GM18508 (cell line): ENCODE measurements around the gene DCTN5.
"Not testable (repeated sequence)": the region's sequence is repeated elsewhere in the genome, so short reads cannot be mapped to it uniquely, and the experiment has no call there.

Experiments
- ATAC-seq: cut with Tn5 transposase; IDR thresholded peaks from one replicate; pipeline ENCODE4 v1.9.1; 2021; ENCODE audit warnings: moderate number of reproducible peaks; ENCODE audit not compliant: insufficient read depth, unreplicated experiment

Gene DCTN5

DNA sequence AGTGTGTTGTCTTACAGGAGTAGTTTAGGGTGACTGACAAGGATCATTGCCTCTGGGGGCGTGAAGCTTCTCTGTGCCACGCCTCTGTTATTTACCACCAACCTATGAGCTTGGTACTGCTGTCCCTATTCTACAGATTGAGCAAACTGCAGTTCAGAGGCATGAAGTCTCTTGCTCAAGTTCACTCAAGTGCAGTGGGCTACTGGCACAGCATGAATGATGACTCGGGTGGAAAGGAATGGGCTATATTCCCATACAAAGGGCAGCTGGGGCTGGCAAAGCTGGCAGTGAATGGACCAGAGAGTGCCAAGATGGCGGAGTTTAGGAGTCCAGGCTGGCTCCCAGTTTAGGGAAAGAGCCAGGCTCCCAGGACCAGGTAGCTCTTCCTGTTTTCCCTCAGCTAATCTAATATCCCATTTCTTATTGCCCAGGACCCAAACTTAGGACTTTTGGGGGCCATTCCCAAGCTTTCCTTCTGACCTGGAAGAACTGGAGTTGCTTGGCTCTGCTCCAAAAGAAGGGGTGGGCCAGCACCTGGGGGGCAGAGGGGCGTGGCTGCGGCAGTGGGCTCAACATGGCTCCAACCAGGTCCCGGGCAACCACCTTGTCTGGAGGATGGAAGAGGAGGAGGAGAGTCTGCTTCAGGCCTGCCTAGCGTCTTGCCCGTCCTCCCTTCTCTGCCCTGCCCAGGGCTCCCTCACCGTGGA is 50.4 kb downstream of the DCTN5 start:
- no peak for ATAC-seq

DNA sequence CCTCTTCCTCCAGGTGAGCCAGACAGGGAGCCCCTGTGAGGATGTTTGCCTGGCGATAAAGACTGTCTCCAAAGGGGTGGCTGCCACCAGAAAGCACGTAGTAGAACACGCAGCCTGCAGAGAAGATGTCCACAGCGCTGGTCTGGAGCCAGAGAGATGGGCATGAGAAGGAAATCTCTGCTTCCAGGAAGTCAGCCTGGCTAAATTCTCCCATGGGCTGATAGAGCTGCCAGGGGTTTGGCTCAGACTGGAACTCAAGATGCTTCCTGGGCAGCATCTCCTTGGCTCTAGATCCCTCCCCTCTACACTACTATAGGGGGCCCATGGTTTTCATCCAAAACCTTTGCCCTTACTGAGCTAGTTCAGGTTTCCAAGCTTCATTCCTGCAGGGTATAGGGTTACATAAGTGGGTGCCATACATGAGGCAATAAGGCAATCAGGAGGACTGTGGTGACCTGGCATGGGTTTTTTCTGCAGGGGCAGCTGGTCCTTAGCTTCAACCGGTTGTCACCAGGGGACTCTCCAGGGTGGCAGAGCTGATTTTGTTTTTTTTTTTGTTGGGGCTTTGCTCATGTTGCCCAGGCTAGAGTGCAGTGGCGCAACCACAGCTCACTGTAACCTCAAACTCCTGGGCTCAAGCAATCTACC is 51.0 kb downstream of the DCTN5 start:
- no peak for ATAC-seq

DNA sequence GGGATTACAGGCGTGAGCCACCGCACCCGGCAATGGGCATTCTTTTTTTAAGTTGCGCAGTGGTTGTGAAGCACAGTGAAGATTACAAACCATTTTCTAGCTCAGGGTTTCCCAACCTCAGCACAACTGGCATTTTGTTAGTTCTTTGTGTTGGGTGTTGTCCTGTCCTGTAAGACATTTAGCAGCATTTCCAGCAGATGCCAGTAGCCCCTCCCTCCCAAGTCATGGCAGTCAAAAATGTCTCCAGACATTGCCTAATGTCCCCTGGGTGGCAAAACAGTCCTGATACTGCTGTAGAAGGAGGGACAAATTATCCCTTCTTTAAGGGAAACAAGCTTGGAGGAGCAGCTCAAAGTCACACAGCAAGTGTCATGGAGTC is 53.0 kb downstream of the DCTN5 start:
- no peak for ATAC-seq

DNA sequence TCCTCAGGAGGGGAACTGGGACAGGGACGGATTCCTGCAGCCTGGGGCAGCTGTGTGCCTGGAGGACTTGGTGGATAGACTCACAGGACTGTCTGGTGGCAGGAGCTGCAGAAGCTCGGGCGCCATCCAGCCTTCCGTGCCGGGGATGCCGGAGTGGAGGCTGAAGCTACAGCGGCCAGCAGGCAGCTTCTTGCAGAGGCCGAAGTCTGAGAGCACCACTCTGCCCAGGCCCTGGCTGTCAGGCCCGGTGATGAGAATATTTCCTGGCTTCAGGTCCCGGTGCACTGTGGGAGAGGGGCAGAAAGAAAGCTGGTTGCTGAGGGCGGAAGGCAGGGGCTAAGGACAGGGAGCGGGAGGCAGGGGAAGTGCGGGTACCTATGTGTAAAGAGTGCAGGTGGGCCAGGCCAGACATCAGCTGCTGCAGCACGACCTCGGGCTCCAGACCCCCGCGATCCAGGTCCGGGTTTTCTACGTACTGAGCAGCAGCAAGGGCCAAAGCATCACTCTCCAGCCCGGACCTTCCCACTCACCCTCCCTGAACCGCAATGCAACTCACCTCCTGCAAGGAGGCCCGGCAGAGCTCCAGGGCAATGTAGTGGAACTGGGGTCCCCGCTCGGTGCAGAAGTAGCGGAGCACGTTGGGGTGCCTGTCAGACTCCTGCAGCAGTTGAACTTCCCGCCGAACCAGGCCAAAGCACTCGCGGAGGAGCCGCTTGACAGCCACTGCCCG is 53.5 kb downstream of the DCTN5 start:
- ATAC-seq: no peak

DNA sequence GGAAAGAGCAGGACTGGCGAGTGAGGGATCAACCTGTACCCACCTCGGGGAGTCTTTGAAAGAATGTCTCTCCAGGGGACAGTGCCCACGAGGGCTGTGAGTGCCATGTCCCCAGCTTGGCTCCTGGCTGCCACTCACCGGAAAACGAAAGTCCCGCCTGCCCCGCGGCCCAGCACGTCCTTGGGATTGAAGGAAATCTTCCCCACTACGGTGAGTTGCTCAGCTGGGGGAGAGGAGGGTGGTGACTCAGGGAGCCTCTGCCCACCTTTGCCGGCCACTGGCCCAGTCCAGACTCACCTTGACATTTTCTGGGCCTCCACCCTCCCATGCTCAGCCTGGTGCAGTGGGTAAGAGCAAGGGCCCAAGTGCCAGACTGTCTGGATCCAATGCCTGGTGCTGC is 54.5 kb downstream of the DCTN5 start:
- ATAC-seq: no peak

DNA sequence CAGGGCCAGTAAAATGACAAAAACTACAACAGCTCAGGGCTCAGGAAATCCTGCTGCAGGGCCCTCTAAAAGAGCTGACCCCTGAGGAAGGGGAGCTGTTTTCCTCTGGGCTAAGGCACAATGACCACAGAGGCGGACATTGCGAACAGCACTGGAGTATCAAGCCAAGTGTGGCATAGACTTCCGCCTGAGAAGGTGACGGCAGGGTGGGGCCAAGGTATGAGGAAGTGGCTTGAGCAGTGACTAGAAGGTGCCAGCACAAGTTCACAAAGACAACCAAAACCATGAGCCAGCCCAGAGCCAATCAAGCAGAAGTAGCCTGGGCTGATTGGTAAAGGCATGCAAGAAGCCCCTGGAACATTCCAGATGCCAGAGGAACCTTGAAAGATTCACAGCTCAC is 57.8 kb downstream of the DCTN5 start:
- ATAC-seq: no peak

DNA sequence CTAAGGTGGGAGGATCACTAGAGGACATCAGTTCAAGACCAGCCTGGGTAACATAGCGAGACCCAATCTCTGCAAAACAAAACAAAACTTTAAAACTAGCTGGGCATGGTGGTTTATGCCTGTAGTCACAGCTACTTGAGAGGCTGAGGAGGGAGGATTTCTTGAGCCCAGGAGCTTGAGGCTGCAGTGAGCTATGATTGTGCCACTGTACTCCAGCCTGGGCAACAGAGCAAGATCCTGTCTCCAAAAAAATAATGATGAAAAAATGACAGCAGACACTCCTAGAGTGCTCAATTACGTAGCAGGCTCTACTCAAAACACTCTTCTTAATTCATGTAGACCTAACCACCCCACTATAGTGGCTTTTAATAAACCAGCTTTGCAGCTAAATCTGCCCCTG is 58.8 kb downstream of the DCTN5 start:
- ATAC-seq: no peak

DNA sequence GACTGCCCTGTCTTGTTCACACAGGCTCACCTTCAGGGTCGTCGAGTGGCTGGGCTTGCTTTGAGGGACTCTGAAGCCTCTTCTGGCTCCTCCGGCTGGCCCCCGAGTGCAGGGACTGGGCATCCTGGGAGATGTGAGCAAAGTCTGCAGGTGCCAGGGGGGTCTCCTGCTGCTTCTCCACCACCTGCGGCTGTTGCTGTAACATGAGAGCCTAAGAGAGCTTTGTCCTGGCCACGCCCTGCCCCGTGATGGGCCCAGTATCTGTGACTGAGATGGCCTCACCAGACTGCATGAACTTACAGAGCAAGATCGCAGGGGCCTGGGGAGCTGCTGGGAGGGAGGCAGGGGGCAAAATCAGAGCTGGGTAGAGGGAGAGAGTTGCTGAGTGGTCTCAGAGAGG is 59.2 kb downstream of the DCTN5 start:
- no peak for ATAC-seq

DNA sequence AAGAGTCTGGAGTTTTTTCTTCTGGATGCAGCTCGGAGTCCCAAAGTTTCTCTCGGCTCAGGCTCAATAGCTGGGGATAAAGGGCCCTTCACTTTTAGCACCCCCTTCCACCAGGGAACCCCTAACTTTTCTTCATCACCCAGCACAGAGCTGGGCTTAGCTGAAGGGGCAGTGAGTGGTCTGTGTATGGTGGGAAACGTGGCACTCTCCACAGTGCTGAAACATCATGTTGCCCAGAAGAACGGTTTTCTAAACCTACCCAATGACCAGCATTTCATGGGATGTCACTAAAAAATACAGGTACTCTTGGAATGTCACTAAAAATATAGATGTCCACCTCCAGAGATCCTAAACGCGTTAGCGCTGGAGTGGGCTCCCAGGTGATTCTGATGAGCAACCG is 59.8 kb downstream of the DCTN5 start:
- no peak for ATAC-seq

DNA sequence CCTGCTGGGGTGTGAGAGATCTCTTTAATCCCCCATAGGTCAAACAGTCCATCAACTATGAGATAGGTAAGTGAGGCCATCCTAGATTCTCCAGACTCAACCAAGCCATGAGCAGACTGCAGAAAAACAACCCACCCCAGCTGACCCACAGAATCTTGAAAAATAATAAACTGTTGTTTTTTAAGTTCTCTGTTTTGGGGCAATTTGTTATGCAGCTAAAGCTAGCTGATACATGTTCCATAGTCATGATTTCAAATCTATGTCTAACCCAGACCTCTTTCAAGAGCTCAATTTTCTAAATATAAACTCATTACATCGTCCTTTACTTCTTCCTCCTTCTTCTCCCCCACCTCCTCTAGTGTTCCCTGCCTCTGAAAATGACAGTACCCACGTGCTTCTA is 61.7 kb downstream of the DCTN5 start:
- ATAC-seq: no peak

DNA sequence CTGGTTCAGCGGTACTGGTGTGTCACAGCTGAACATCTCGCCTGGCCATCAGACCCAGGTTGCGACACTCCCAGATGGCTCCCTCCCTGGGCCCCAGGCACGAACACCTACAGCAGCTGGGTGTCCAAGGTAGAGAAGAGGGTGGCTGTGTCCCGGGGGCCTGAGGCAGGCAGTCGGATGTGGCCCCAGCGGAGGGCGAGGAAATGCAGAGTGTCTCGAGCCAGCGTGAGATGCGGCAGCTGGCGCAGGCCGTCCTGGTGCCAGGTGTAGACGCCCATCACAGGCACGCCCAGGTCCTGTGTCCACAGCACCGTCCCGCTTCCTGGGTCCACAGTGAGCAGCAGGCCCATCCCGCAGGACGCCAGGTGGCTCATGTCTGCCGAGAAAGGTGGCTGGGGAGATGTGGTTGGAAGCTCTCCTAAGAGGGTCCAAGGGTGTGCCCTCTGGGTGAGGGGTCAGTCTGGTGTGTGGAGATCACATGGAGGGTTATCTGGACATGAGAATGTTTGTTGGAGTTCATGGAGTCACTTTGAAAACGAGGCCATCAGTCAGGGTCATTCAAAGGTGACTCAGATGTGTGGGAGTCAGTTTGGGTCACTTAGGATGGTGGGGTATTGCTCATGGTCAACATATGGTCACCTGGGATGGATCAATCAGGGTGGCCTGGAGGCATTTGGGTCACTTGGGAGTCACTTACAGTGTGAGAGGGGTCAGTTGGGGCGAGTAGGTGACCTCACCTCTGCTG is 63.7 kb downstream of the DCTN5 start:
- ATAC-seq: no peak

DNA sequence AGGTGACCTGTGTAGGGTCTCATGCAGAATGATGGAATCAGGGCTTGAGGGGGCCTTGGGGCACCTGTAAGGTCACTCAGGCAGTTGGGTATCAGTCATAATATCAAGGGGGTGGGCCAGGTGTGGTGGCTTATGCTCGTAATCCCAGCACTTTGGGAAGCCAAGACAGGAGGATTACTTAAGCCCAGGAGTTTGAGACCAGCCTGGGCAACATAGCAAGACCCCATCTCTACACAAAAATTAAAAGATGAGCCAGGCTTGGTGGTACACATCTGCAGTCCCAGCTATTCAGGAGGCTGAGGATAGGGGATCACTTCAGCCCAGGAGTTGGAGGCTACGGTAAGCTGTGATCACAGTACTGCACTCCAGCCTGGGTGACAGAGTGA is 64.2 kb downstream of the DCTN5 start:
- ATAC-seq: no peak

DNA sequence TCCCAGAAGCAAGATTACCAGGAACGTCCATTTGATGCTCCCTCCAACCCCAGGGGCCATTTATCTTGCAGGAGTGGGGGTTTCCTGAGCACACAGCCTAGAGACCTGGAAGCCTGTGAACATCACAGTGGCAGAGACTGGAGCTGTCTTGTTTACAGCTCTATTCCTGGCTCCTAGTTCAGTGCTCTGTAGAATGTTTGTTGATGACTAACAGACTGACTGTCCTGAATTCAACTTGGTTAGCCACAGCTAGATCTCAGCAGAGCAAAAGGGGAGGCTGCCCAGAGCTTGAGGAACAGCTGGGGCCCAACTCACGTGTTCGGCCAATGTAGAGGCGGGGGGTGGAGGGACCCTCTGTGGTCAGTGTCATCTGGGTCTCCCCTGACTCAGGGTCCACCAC is 65.2 kb downstream of the DCTN5 start:
- no peak for ATAC-seq

DNA sequence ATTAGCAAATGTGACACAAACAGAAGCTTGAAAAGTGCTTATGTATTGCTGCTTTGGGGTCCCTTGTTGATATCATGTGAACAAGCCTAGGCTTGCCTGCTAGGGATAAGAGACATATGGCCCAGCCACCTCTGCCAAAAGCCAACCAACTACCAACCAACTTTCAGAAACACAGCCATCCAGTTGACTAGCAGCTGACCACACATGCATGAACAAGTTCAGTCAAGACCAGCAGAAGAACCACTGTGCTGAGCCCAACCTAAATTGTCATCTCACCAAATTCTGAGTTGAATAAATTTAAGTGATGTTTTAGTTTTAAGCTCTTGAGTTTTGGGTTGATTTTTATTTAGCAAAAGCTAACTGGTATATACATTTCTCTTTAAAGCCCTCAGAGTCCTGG is 68.3 kb downstream of the DCTN5 start:
- ATAC-seq: no peak

DNA sequence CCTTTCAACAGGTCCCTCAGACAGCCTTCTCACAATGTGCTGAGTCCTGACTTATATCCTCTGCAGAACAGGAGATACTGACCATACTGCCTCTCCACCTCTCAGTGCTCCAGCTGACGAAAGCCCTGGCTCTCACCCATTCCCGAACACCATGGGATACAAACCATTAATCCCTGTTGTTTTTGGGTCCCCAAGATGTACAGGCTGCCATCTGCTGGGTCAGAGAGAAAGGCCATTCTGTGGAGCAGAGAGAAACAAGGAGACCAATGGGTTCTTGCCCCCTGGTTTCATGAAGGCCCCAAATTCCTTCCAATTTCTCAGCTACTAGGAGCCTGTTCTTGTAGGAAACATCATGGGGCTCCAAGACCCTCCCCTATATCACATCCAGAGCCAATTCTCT is 68.7 kb downstream of the DCTN5 start:
- ATAC-seq: no peak

DNA sequence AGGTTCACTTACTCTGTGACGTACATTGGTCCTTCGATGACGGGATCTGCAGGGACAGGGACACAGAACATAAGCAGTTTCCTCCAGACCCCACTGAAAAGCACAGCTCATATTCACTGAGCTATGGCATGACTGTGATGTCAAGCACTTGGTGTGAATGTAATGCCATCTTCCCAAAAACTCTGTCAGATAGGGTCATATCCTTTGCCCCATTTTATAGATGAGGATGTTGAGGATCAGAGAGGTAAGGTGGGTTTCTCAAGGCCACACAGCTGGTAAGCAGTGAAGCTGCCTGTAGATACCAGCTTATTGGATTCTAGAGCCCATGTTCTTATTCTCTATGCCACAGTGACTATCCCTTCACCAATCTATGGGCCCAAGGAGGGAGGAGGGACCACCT is 69.2 kb downstream of the DCTN5 start:
- ATAC-seq: no peak

DNA sequence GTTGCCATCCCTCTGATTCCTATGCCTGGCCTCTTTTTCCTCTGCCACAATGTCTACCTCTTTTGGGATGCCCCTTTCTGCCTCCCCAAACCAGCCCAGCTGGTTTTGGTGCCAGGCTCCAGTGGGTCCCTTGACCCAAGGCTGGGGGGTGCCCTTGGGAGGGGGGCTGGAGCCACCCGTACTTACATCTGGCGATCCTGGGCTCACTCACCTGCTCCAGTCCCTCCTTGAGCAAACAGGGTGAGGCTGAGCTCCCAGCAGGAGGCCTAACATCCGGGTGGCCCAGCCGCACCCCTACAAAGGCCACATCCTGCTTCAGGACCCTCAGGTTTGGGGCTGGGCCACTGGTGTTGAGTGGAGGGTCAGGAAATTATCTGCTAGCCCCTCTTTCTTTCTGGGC is 70.5 kb downstream of the DCTN5 start:
- ATAC-seq: no peak

DNA sequence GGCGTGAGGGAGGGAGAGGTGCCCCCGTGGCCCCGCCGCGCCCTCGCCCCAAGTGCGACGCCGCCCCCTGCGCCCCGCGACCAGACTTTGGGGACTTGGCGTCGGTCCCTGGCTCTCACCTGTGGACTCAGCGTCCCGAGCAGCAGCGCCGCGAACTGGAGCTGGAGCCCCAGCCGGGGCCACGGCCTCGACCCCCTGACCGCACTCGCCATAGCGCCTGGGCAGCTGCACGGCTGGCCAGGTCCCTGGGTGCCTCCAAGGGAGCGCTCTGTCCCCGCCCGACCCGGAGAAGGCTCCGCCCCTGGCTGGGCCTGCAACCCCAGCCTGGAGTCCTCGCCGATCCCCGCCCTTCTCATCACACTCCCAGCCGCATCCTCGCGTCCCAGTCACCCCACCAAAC is 71.7 kb downstream of the DCTN5 start, which contains the start of gene ERN2:
ERN2 (minus strand) TSS at position 247 of the 400 bp plus-strand sequence; CDS start at position 212, 35 bp downstream.
- ATAC-seq: no peak

DNA sequence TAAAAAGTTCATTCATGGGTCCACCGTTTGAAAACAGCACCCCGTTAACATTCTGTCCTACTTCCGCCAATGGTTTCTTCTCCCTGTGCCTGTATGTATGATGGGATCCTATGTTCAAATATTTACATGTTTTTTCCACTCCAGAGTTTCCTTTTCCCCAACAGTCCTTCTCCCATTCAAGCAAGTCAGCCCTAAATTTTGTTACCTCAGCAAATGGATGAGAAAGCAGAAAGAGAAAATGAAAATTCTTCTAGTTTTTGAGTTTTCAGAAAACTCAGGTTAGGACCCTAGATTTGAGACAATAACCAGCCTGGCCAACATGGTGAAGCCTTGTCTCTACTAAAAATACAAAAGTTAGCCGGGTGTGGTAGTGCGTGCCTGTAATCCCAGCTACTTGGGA is 75.2 kb downstream of the DCTN5 start:
- ATAC-seq: no peak

DNA sequence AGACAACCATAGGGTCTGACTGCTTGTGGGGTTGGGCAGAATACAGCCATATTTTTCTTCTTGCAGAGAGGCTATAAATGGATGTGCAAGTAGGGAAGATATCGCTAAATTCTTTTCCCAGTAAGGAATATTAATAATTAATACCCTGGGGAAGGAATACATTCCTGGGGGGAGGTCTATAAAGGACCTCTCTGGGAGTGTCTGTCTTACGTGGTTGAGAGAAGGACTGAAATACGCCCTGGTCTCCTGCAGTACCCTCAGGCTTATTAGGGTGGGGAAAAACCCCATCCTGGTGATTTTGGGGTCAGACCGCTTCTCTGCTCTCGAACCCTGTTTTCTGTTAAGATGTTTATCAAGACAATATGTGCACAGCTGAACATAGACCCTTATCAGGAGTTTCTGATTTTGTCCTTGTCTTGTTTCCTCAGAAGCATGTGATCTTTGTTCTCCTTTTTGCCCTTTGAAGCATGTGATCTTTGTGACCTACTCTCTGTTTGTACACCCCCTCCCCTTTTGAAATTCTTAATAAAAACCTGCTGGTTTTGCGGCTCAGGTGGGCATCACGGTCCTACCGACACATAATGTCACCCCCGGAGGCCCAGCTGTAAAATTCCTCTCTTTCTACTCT is 81.5 kb downstream of the DCTN5 start:
- ATAC-seq: not testable (repeated sequence)
